Neural progenitor cell (in vitro differentiated cells): ENCODE measurements around the gene PRR22. TPM values are rescaled to one million over a fixed set of nuclear protein-coding genes. Genes with fewer than 3 reads are reported as not detected.

ENCODE experiments used
- DNase-seq: peaks from one replicate; pipeline ENCODE4 v3.0.0-alpha.2; 2016; ENCODE audit warnings: low spot score
- H2AFZ ChIP-seq: fragments of 200-600 bp; sonication (generic); replicated peaks from 2 replicates; pipeline ENCODE4 v1.6.1; 2016; ENCODE audit warnings: antibody characterized with exemption
- H3F3A ChIP-seq: fragments of 200-600 bp; sonication (generic); 2 replicates; pipeline ENCODE4 v1.6.1; 2016; ENCODE audit warnings: antibody characterized with exemption, low read depth
- H3K27ac ChIP-seq: fragments of 200-600 bp; sonication (generic); 2 replicates; pipeline ENCODE4 v1.5.1; 2016; ENCODE audit warnings: mild to moderate bottlenecking
- H3K27me3 ChIP-seq: fragments of 200-600 bp; sonication (generic); 2 replicates; pipeline ENCODE4 v1.6.1; 2016; ENCODE audit warnings: mild to moderate bottlenecking, moderate library complexity
- H3K36me3 ChIP-seq: fragments of 200-600 bp; sonication (generic); 2 replicates; pipeline ENCODE4 v1.5.1; 2016
- H3K4me1 ChIP-seq: fragments of 200-600 bp; sonication (generic); 2 replicates; pipeline ENCODE4 v1.6.1; 2016; ENCODE audit warnings: mixed run types
- H3K4me2 ChIP-seq: fragments of 200-600 bp; sonication (generic); 2 replicates; pipeline ENCODE4 v1.6.1; 2016
- H3K4me3 ChIP-seq: fragments of 200-600 bp; sonication (generic); 2 replicates; pipeline ENCODE4 v1.5.1; 2016
- H3K79me2 ChIP-seq: fragments of 200-600 bp; sonication (generic); 2 replicates; pipeline ENCODE4 v1.6.1; 2016; ENCODE audit warnings: low read depth
- H3K9ac ChIP-seq: fragments of 200-600 bp; sonication (generic); 2 replicates; pipeline ENCODE4 v1.6.1; 2016
- H3K9me3 ChIP-seq: fragments of 200-600 bp; sonication (generic); 2 replicates; pipeline ENCODE4 v1.5.1; 2016; ENCODE audit warnings: low read depth
- H4K20me1 ChIP-seq: fragments of 200-600 bp; sonication (generic); 2 replicates; pipeline ENCODE4 v1.6.1; 2016; ENCODE audit warnings: low read depth
- H3K27ac Mint-ChIP-seq: 3 replicates; pipeline ENCODE4 v1.8.0; 2021; ENCODE audit warnings: mixed read lengths
- H3K27me3 Mint-ChIP-seq: 2 replicates; pipeline ENCODE4 v1.8.0; 2022; ENCODE audit warnings: low read depth, mild to moderate bottlenecking, inconsistent platforms, moderate library complexity, mixed read lengths; ENCODE audit not compliant: insufficient read depth
- H3K36me3 Mint-ChIP-seq: 3 replicates; pipeline ENCODE4 v1.8.0; 2021; ENCODE audit warnings: mixed read lengths
- H3K4me1 Mint-ChIP-seq: 3 replicates; pipeline ENCODE4 v1.8.0; 2021; ENCODE audit warnings: mixed read lengths
- H3K4me3 Mint-ChIP-seq: 3 replicates; pipeline ENCODE4 v1.8.0; 2021; ENCODE audit warnings: mild to moderate bottlenecking, moderate library complexity, mixed read lengths
- H3K9me3 Mint-ChIP-seq: 3 replicates; pipeline ENCODE4 v1.8.0; 2020; ENCODE audit warnings: mixed read lengths
- EZH2 ChIP-seq: fragments of 200-600 bp; sonication (generic); IDR thresholded peaks from 2 replicates; pipeline ENCODE4 v1.6.1; 2017; ENCODE audit warnings: antibody characterized with exemption, mild to moderate bottlenecking, moderate library complexity
- EZH2phosphoT487 ChIP-seq: fragments of 200-600 bp; sonication (generic); IDR thresholded peaks from 2 replicates; pipeline ENCODE4 v1.6.1; 2017; ENCODE audit warnings: antibody characterized with exemption
- total RNA-seq: library from RNA; depleted of rRNA; stranded (reverse); fragments of >200 nt; gene quantifications from 2 replicates; pipeline ENCODE4 v1.2.3, GENCODE V29; 2015; ENCODE audit warnings: low replicate concordance
- TF ChIP-seq, protein P1 (sequence below): fragments of 200-600 bp; sonication (generic); IDR thresholded peaks from 2 replicates; pipeline ENCODE4 v1.5.1; 2017; ENCODE audit warnings: antibody characterized with exemption, mild to moderate bottlenecking

PRR22 gene
- total RNA-seq, 1 donor from 2014 or later = not detected

DNA sequence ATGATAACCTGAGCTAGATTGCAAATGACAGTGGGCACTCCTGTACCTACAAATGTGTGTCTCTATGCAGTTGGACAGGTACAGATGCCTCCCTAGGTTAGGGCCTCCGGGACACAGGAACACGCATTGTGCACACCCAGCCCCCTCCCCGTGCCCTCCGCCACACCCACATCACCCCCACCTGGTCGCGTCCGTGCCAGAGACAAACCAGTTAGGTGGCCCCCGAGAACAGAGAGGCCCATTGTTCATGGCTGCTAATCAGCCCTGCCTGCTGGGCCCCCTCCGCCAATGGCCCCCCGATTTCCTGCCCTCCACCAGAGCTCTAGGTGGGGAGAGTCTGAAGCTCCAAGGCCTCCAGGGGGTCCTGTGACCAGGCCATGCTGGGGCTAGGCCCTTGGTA lies 34.0 kb upstream of the PRR22 start:
- no peaks in the 10 kb centered on the region for H3K4me1 ChIP-seq
- H3K4me1 Mint-ChIP-seq = peaks cover 4% of the 10 kb centered on the region
- H3K4me3 ChIP-seq = no peak overlapping the region
- H2AFZ ChIP-seq = no peak overlapping the region
- no peak overlapping the region for H3K9ac ChIP-seq
- H3K36me3 Mint-ChIP-seq = no peaks in the 10 kb centered on the region
- H4K20me1 ChIP-seq = no peaks in the 10 kb centered on the region
- H3K27ac Mint-ChIP-seq = no peak overlapping the region
- H3K4me3 Mint-ChIP-seq = no peak overlapping the region
- H3F3A ChIP-seq = no peaks in the 10 kb centered on the region
- H3K27ac ChIP-seq = no peak overlapping the region
- H3K4me2 ChIP-seq = no peak overlapping the region
- no peaks in the 10 kb centered on the region for H3K36me3 ChIP-seq
- DNase-seq = no peak
- no peaks in the 10 kb centered on the region for H3K79me2 ChIP-seq
- H3K27me3 Mint-ChIP-seq = peaks cover 5% of the 10 kb centered on the region
- no peaks in the 10 kb centered on the region for H3K9me3 ChIP-seq
- H3K27me3 ChIP-seq = no peaks in the 10 kb centered on the region
- H3K9me3 Mint-ChIP-seq = no peaks in the 10 kb centered on the region
- TF ChIP-seq, protein P1, sequence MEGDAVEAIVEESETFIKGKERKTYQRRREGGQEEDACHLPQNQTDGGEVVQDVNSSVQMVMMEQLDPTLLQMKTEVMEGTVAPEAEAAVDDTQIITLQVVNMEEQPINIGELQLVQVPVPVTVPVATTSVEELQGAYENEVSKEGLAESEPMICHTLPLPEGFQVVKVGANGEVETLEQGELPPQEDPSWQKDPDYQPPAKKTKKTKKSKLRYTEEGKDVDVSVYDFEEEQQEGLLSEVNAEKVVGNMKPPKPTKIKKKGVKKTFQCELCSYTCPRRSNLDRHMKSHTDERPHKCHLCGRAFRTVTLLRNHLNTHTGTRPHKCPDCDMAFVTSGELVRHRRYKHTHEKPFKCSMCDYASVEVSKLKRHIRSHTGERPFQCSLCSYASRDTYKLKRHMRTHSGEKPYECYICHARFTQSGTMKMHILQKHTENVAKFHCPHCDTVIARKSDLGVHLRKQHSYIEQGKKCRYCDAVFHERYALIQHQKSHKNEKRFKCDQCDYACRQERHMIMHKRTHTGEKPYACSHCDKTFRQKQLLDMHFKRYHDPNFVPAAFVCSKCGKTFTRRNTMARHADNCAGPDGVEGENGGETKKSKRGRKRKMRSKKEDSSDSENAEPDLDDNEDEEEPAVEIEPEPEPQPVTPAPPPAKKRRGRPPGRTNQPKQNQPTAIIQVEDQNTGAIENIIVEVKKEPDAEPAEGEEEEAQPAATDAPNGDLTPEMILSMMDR = no peak
- TF ChIP-seq EZH2 (no peak), EZH2phosphoT487 (no peak)

DNA sequence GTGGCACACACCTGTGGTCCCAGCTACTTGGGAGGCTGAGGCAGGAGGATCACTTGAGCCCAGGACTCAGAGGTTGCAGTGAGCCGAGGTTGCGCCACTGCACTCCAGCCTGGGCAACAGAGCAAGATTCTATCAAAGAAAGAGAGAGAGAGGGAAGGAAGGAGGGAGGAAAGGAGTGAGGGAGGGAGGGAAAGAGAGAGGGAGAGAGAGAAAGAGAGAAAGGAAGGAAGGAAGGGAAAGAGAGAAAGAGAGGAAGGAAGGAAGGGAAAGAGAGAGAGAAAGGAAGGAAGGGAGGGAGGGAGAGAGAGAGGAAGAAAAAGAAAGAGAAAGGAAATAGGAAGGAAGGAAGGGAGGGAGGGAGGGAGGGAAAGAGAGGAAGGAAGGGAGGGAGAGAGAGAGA lies 32.7 kb upstream of the PRR22 start:
- Histone ChIP-seq H3F3A (no peaks in the 10 kb centered on the region), H3K4me3 (no peak overlapping the region), H3K4me2 (no peak overlapping the region), H2AFZ (no peak overlapping the region), H3K27ac (no peak overlapping the region), H3K36me3 (no peaks in the 10 kb centered on the region), H3K79me2 (no peaks in the 10 kb centered on the region), H4K20me1 (no peaks in the 10 kb centered on the region), H3K27me3 (no peaks in the 10 kb centered on the region), H3K4me1 (no peaks in the 10 kb centered on the region), H3K9me3 (no peaks in the 10 kb centered on the region), H3K9ac (no peak overlapping the region)
- peaks cover 2% of the 10 kb centered on the region for H3K4me1 Mint-ChIP-seq
- no peak overlapping the region for H3K27ac Mint-ChIP-seq
- no peaks in the 10 kb centered on the region for H3K9me3 Mint-ChIP-seq
- no peak for DNase-seq
- H3K27me3 Mint-ChIP-seq = peaks cover 3% of the 10 kb centered on the region
- no peaks in the 10 kb centered on the region for H3K36me3 Mint-ChIP-seq
- no peak for TF ChIP-seq EZH2phosphoT487
- TF ChIP-seq EZH2 = no peak
- TF ChIP-seq, protein P1 = no peak
- no peak overlapping the region for H3K4me3 Mint-ChIP-seq

DNA sequence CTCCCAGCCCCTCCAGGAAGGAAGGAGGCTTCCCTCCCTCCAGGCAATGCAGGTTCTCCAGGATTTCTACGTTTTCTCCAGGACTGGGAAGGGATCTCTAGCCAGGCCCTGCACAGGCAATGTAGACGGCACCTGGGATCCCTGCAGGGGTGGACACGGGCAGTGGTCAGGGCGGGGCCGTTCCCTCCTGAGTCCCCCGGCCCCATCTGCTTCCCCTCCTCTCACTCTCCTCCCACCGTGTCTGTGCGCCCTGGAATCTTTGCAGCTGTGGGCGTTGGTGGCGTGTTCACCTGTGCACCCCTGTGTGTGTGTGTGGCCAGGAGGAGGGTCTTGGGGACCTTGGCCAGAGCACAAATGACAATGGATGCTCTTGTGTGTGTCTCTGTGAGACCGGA lies 30.3 kb upstream of the PRR22 start:
- no peaks in the 10 kb centered on the region for H3K27me3 ChIP-seq
- Mint-ChIP-seq H3K27me3 (no peaks in the 10 kb centered on the region), H3K27ac (peak overlapping the region; percentile 59), H3K4me1 (peaks cover 2% of the 10 kb centered on the region), H3K36me3 (no peaks in the 10 kb centered on the region), H3K9me3 (no peaks in the 10 kb centered on the region), H3K4me3 (no peak overlapping the region)
- no peak for DNase-seq
- no peaks in the 10 kb centered on the region for H3K4me1 ChIP-seq
- TF ChIP-seq EZH2phosphoT487 (no peak), EZH2 (no peak)
- TF ChIP-seq, protein P1 = no peak
- no peaks in the 10 kb centered on the region for H3K79me2 ChIP-seq
- H3K4me3 ChIP-seq = no peak overlapping the region
- H3K9ac ChIP-seq = peak overlapping the region; percentile 37
- H3K36me3 ChIP-seq = no peaks in the 10 kb centered on the region
- H2AFZ ChIP-seq = no peak overlapping the region
- no peaks in the 10 kb centered on the region for H4K20me1 ChIP-seq
- no peak overlapping the region for H3K4me2 ChIP-seq
- H3F3A ChIP-seq = no peaks in the 10 kb centered on the region
- H3K9me3 ChIP-seq = no peaks in the 10 kb centered on the region
- H3K27ac ChIP-seq = no peak overlapping the region
